ENCODE results near the gene MAP4K4. TPM values are rescaled to one million over a fixed set of nuclear protein-coding genes. Genes with fewer than 3 reads are reported as not detected.

The MAP4K4 gene
- total RNA-seq (2014; rRNA removed; shearing (Covaris generic)): 21.5 and 37.6 TPM in 2 replicates

GRCh38 chr2:101697124-101698013 is at the start of gene MAP4K4:
TSS of gene MAP4K4 (plus strand) at chr2:101697707. CDS start at chr2:101698081, 374 bp downstream.
- DNase-seq (ENCODE audit: low read depth): peak; percentile 78

GRCh38 chr2:101653469-101653868 is 44.0 kb upstream of the MAP4K4 start:
- DNase-seq (ENCODE audit: low read depth): no peak

- DNase-seq (ENCODE audit: low read depth): peak; percentile 14
Measured at GRCh38 chr2:101655702-101656422, 41.6 kb upstream of the MAP4K4 start.

- no peak for DNase-seq (ENCODE audit: low read depth)
Measured at GRCh38 chr2:101657787-101658186, 39.7 kb upstream of the MAP4K4 start.

- no peak for DNase-seq (ENCODE audit: low read depth)
Measured at GRCh38 chr2:101658387-101658786, 39.1 kb upstream of the MAP4K4 start.

GRCh38 chr2:101665312-101665711 is 32.2 kb upstream of the MAP4K4 start:
- DNase-seq (ENCODE audit: low read depth): no peak

GRCh38 chr2:101667823-101668222 is 29.7 kb upstream of the MAP4K4 start:
- DNase-seq (ENCODE audit: low read depth): no peak

GRCh38 chr2:101672047-101672446 is 25.5 kb upstream of the MAP4K4 start:
- no peak for DNase-seq (ENCODE audit: low read depth)

- DNase-seq (ENCODE audit: low read depth): no peak
Measured at GRCh38 chr2:101673920-101674319, 23.6 kb upstream of the MAP4K4 start.

- no peak for DNase-seq (ENCODE audit: low read depth)
Measured at GRCh38 chr2:101675512-101675911, 22.0 kb upstream of the MAP4K4 start.

- no peak for DNase-seq (ENCODE audit: low read depth)
Measured at GRCh38 chr2:101676674-101677073, 20.8 kb upstream of the MAP4K4 start.

- no peak for DNase-seq (ENCODE audit: low read depth)
Measured at GRCh38 chr2:101677658-101678057, 19.8 kb upstream of the MAP4K4 start.

- DNase-seq (ENCODE audit: low read depth): no peak
Measured at GRCh38 chr2:101678379-101678778, 19.1 kb upstream of the MAP4K4 start.

- DNase-seq (ENCODE audit: low read depth): peak; percentile 88
Measured at GRCh38 chr2:101679037-101679726, 18.3 kb upstream of the MAP4K4 start.

- DNase-seq (ENCODE audit: low read depth): peak; percentile 15
Measured at GRCh38 chr2:101679801-101680487, 17.6 kb upstream of the MAP4K4 start.

GRCh38 chr2:101682311-101682710 is 15.2 kb upstream of the MAP4K4 start:
- no peak for DNase-seq (ENCODE audit: low read depth)

GRCh38 chr2:101684313-101684712 is 13.2 kb upstream of the MAP4K4 start:
- no peak for DNase-seq (ENCODE audit: low read depth)

- no peak for DNase-seq (ENCODE audit: low read depth)
Measured at GRCh38 chr2:101688261-101688660, 9.2 kb upstream of the MAP4K4 start.

- no peak for DNase-seq (ENCODE audit: low read depth)
Measured at GRCh38 chr2:101689114-101689825, 8.2 kb upstream of the MAP4K4 start.

GRCh38 chr2:101690547-101691152 is 6.9 kb upstream of the MAP4K4 start:
- no peak for DNase-seq (ENCODE audit: low read depth)

GRCh38 chr2:101692041-101692440 is 5.5 kb upstream of the MAP4K4 start:
- DNase-seq (ENCODE audit: low read depth): no peak
